H9 (cell line): ENCODE measurements around the gene CXCL8. TPM values are rescaled to one million over a fixed set of nuclear protein-coding genes. Genes with fewer than 3 reads are reported as not detected.
"Not testable (repeated sequence)": the region's sequence is repeated elsewhere in the genome, so short reads cannot be mapped to it uniquely, and the experiment has no call there.

Source experiments
- DNase-seq: peaks from one replicate; pipeline ENCODE4 v3.0.0-alpha.2; 2017
- H2AFZ ChIP-seq: one replicate; pipeline ENCODE4 v1.6.1; 2013; ENCODE audit warnings: mild to moderate bottlenecking, low read length, control low read depth, moderate library complexity
- H2AK5ac ChIP-seq: 2 replicates; pipeline ENCODE4 v1.6.1; 2013; ENCODE audit warnings: low read length, control low read depth, mixed read lengths; ENCODE audit not compliant: insufficient read length
- H2BK120ac ChIP-seq: one replicate; pipeline ENCODE4 v1.6.1; 2013; ENCODE audit warnings: low read depth, mild to moderate bottlenecking, low read length, control low read depth, inconsistent platforms; ENCODE audit not compliant: poor library complexity, severe bottlenecking
- H2BK12ac ChIP-seq: 2 replicates; pipeline ENCODE4 v1.6.1; 2013; ENCODE audit warnings: low read length, control low read depth, mixed read lengths, low read depth; ENCODE audit not compliant: insufficient read length
- H2BK15ac ChIP-seq: 2 replicates; pipeline ENCODE4 v1.6.1; 2013; ENCODE audit warnings: low read depth, low read length, control low read depth
- H2BK20ac ChIP-seq: one replicate; pipeline ENCODE4 v1.6.1; 2013; ENCODE audit warnings: low read depth, mild to moderate bottlenecking, low read length, control low read depth, inconsistent platforms; ENCODE audit not compliant: poor library complexity, severe bottlenecking
- H2BK5ac ChIP-seq: 2 replicates; pipeline ENCODE4 v1.6.1; 2013; ENCODE audit warnings: low read length, control low read depth, mixed read lengths; ENCODE audit not compliant: insufficient read length
- H3K14ac ChIP-seq: 2 replicates; pipeline ENCODE4 v1.6.1; 2013; ENCODE audit warnings: low read length, control low read depth; ENCODE audit not compliant: insufficient read depth
- H3K18ac ChIP-seq: 2 replicates; pipeline ENCODE4 v1.6.1; 2013; ENCODE audit warnings: low read depth, mild to moderate bottlenecking, mixed read lengths, low read length, control low read depth; ENCODE audit not compliant: insufficient read length
- H3K23ac ChIP-seq: 2 replicates; pipeline ENCODE4 v1.6.1; 2013; ENCODE audit warnings: low read length, control low read depth, mixed read lengths, low read depth; ENCODE audit not compliant: insufficient read length
- H3K23me2 ChIP-seq: 2 replicates; pipeline ENCODE4 v1.6.1; 2013; ENCODE audit warnings: low read depth, mild to moderate bottlenecking, mixed read lengths, low read length, control low read depth; ENCODE audit not compliant: insufficient read length, poor library complexity, severe bottlenecking
- H3K27ac ChIP-seq: 2 replicates; pipeline ENCODE4 v1.5.1; 2013; ENCODE audit warnings: low read length, control low read depth, mixed read lengths, low read depth; ENCODE audit not compliant: insufficient read length
- H3K27me3 ChIP-seq: 2 replicates; pipeline ENCODE4 v1.6.1; 2013; ENCODE audit warnings: low read length, control low read depth, inconsistent platforms; ENCODE audit not compliant: insufficient read depth
- H3K4ac ChIP-seq: 2 replicates; pipeline ENCODE4 v1.6.1; 2013; ENCODE audit warnings: low read depth, mild to moderate bottlenecking, control low read depth, inconsistent platforms, low read length, moderate library complexity
- H3K4me1 ChIP-seq: 2 replicates; pipeline ENCODE4 v1.6.1; 2013; ENCODE audit warnings: low read length, control low read depth, inconsistent platforms; ENCODE audit not compliant: insufficient read depth
- H3K4me2 ChIP-seq: 2 replicates; pipeline ENCODE4 v1.6.1; 2013; ENCODE audit warnings: low read length, control low read depth, mixed read lengths; ENCODE audit not compliant: insufficient read length, insufficient read depth
- H3K56ac ChIP-seq: 2 replicates; pipeline ENCODE4 v1.6.1; 2013; ENCODE audit warnings: low read depth, mild to moderate bottlenecking, mixed read lengths, low read length, control low read depth; ENCODE audit not compliant: insufficient read length
- H3K79me1 ChIP-seq: 2 replicates; pipeline ENCODE4 v1.6.1; 2013; ENCODE audit warnings: low read depth, mild to moderate bottlenecking, moderate library complexity, low read length, control low read depth, inconsistent platforms; ENCODE audit not compliant: insufficient read depth, poor library complexity, severe bottlenecking
- H3K79me2 ChIP-seq: 2 replicates; pipeline ENCODE4 v1.6.1; 2013; ENCODE audit warnings: low read length, control low read depth, inconsistent platforms; ENCODE audit not compliant: insufficient read depth
- H3K9ac ChIP-seq: 2 replicates; pipeline ENCODE4 v1.6.1; 2013; ENCODE audit warnings: low read length, control low read depth, mixed read lengths; ENCODE audit not compliant: insufficient read length; ENCODE audit errors: extremely low read depth
- H3K9me3 ChIP-seq: one replicate; pipeline ENCODE4 v1.6.1; 2013; ENCODE audit warnings: low read depth, low read length, inconsistent platforms; ENCODE audit not compliant: control insufficient read depth
- H3T11ph ChIP-seq: one replicate; pipeline ENCODE4 v1.6.1; 2013; ENCODE audit warnings: mild to moderate bottlenecking, low read length, control low read depth, inconsistent platforms
- H4K20me1 ChIP-seq: one replicate; pipeline ENCODE4 v1.6.1; 2013; ENCODE audit not compliant: control insufficient read depth, insufficient read length, insufficient read depth
- H4K5ac ChIP-seq: 2 replicates; pipeline ENCODE4 v1.6.1; 2013; ENCODE audit warnings: low read depth, mild to moderate bottlenecking, mixed read lengths, low read length, control low read depth; ENCODE audit not compliant: insufficient read length
- H4K8ac ChIP-seq: replicated peaks from 2 replicates; pipeline ENCODE4 v1.6.1; 2013; ENCODE audit warnings: low read length, control low read depth, mixed read lengths, low read depth; ENCODE audit not compliant: insufficient read length
- H4K91ac ChIP-seq: 2 replicates; pipeline ENCODE4 v1.6.1; 2013; ENCODE audit warnings: low read depth, mild to moderate bottlenecking, moderate library complexity, mixed read lengths, low read length, control low read depth; ENCODE audit not compliant: insufficient read length
- H3K27ac Mint-ChIP-seq, 3 experiments: 2 replicates in 2 of 3; 3 replicates in 1 of 3; pipeline ENCODE4 v1.8.0; 2020 to 2021; ENCODE audit warnings: mixed read lengths in 3 of 3, mild to moderate bottlenecking in 1 of 3, moderate library complexity in 1 of 3
- H3K27me3 Mint-ChIP-seq: 2 replicates; pipeline ENCODE4 v1.8.0; 2021; ENCODE audit warnings: low read depth, mild to moderate bottlenecking, moderate library complexity, mixed read lengths
- H3K36me3 Mint-ChIP-seq, 3 experiments: 2 replicates in 2 of 3; 3 replicates in 1 of 3; pipeline ENCODE4 v1.8.0; 2020 to 2021; ENCODE audit warnings: low read depth in 3 of 3, mixed read lengths in 3 of 3; ENCODE audit not compliant: insufficient read depth in 1 of 3
- H3K4me1 Mint-ChIP-seq, 2 experiments: 2 replicates each; pipeline ENCODE4 v1.8.0; 2020; ENCODE audit warnings: mixed read lengths in 2 of 2
- H3K4me3 Mint-ChIP-seq, 2 experiments: 2 replicates in 1 of 2; 3 replicates in 1 of 2; pipeline ENCODE4 v1.8.0; 2020 to 2021; ENCODE audit warnings: mild to moderate bottlenecking in 2 of 2, mixed read lengths in 2 of 2, moderate library complexity in 1 of 2
- H3K9me3 Mint-ChIP-seq, 2 experiments: 2 replicates in 1 of 2; 3 replicates in 1 of 2; pipeline ENCODE4 v1.8.0; 2020; ENCODE audit warnings: mild to moderate bottlenecking in 2 of 2, mixed read lengths in 2 of 2, moderate library complexity in 1 of 2
- WGBS: extraction: QIAGEN DNeasy Blood & Tissue Kit; methylation state at CpG from one replicate; pipeline ENCODE4 v1.1.7; 2013; ENCODE audit warnings: missing lambda C conversion rate, low lambda C conversion rate, mixed read lengths; ENCODE audit not compliant: insufficient read length; ENCODE audit errors: extremely low coverage; 5-methylcytosine and 5-hydroxymethylcytosine counted together
- total RNA-seq: library from RNA; stranded (reverse); gene quantifications from 2 replicates; pipeline ENCODE4 v1.2.1, GENCODE V29; 2021
- TF ChIP-seq, protein P1 (sequence below): fragments of 200-600 bp; sonication (generic); conservative IDR thresholded peaks from 3 replicates; pipeline ENCODE4 v1.8.0; 2021; ENCODE audit warnings: antibody characterized with exemption, mild to moderate bottlenecking

CXCL8 gene
- total RNA-seq, 1 experiment from 2014 or later: not detected

DNA sequence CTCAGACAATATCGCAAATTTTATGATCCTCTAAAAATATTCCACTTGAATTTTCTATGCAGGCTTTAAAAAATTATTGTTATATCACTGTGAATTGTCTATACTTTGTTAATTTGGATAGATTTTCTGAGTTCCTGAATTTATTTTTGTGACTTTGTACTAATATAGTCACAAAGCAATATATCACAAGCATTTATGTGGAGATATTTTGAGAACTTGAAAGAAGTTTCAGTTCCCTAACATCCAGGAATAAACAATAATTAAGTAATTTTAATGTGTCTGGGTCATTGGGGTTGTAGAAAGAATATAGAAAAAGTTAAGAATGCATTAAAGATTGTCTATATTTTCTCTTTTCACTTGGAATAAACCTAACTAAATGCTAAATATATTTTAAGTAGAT lies 32.0 kb downstream of the CXCL8 start:
- Mint-ChIP-seq H3K27ac (no peak overlapping the region), H3K27me3 (no peaks in the 10 kb centered on the region), H3K4me3 (no peak overlapping the region), H3K36me3 (no peaks in the 10 kb centered on the region), H3K9me3 (no peaks in the 10 kb centered on the region; a peak in 1 of 5 replicates), H3K4me1 (no peaks in the 10 kb centered on the region)
- no peaks in the 10 kb centered on the region for H3K79me2 ChIP-seq
- H4K91ac ChIP-seq: no peak overlapping the region
- H3K4me1 ChIP-seq: no peaks in the 10 kb centered on the region
- no peak overlapping the region for H3T11ph ChIP-seq
- TF ChIP-seq, protein P1, sequence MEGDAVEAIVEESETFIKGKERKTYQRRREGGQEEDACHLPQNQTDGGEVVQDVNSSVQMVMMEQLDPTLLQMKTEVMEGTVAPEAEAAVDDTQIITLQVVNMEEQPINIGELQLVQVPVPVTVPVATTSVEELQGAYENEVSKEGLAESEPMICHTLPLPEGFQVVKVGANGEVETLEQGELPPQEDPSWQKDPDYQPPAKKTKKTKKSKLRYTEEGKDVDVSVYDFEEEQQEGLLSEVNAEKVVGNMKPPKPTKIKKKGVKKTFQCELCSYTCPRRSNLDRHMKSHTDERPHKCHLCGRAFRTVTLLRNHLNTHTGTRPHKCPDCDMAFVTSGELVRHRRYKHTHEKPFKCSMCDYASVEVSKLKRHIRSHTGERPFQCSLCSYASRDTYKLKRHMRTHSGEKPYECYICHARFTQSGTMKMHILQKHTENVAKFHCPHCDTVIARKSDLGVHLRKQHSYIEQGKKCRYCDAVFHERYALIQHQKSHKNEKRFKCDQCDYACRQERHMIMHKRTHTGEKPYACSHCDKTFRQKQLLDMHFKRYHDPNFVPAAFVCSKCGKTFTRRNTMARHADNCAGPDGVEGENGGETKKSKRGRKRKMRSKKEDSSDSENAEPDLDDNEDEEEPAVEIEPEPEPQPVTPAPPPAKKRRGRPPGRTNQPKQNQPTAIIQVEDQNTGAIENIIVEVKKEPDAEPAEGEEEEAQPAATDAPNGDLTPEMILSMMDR: no peak
- no peak overlapping the region for H4K5ac ChIP-seq
- no peak overlapping the region for H3K18ac ChIP-seq
- H2BK12ac ChIP-seq: no peak overlapping the region
- H3K27me3 ChIP-seq: no peaks in the 10 kb centered on the region
- no peak overlapping the region for H2BK5ac ChIP-seq
- no CpG with 5 or more reads among the region's 1 CpG for WGBS
- H3K4me2 ChIP-seq: no peak overlapping the region
- no peaks in the 10 kb centered on the region for H3K79me1 ChIP-seq
- H2BK120ac ChIP-seq: no peak overlapping the region
- no peak overlapping the region for H2AFZ ChIP-seq
- no peaks in the 10 kb centered on the region for H3K23me2 ChIP-seq
- H3K56ac ChIP-seq: no peak overlapping the region
- no peak overlapping the region for H2BK20ac ChIP-seq
- no peak overlapping the region for H3K23ac ChIP-seq
- H2AK5ac ChIP-seq: no peak overlapping the region
- no peak for DNase-seq
- H3K27ac ChIP-seq: no peak overlapping the region
- H2BK15ac ChIP-seq: no peak overlapping the region
- no peak overlapping the region for H3K14ac ChIP-seq
- no peaks in the 10 kb centered on the region for H4K20me1 ChIP-seq
- H4K8ac ChIP-seq: no peak overlapping the region
- no peak overlapping the region for H3K9ac ChIP-seq
- H3K4ac ChIP-seq: no peak overlapping the region
- H3K9me3 ChIP-seq: no peaks in the 10 kb centered on the region

DNA sequence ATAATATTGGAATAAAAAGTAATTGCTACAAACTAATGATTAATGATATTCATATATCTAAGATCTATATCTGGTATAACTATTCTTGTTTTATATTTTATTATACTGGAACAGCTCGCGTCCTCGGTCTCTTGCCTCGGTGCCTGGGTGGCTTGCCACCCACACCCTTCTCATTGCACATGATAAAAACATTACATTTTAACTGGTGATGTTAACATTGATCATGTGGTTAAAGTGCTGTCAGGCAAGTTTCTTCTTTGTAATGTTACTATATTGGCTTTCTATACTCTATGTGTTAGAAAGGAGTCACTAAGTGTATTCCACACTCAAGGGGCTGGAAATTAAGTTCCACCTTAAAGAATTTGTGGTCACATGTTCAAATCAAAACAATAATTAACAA lies 34.0 kb downstream of the CXCL8 start:
- not testable (repeated sequence) for H3K9ac ChIP-seq, H3T11ph ChIP-seq, H2BK12ac ChIP-seq, DNase-seq, H2BK5ac ChIP-seq, H4K20me1 ChIP-seq, H3K9me3 Mint-ChIP-seq, H2BK15ac ChIP-seq, H3K4ac ChIP-seq, H3K9me3 ChIP-seq, H3K56ac ChIP-seq, H3K36me3 Mint-ChIP-seq, H2BK120ac ChIP-seq, H3K14ac ChIP-seq, H4K91ac ChIP-seq, H2AFZ ChIP-seq, H3K4me1 Mint-ChIP-seq, H3K27ac ChIP-seq, H3K4me3 Mint-ChIP-seq, H3K18ac ChIP-seq, H3K27me3 Mint-ChIP-seq, H3K79me2 ChIP-seq, H3K4me2 ChIP-seq, H2AK5ac ChIP-seq, H3K27me3 ChIP-seq, H3K27ac Mint-ChIP-seq, H4K5ac ChIP-seq, H3K79me1 ChIP-seq, H3K23ac ChIP-seq, H4K8ac ChIP-seq, H3K23me2 ChIP-seq, H2BK20ac ChIP-seq, H3K4me1 ChIP-seq
- no CpG with 5 or more reads among the region's 4 CpGs for WGBS
